Thymus (tissue), 11 donors: ENCODE data around the gene TMEM272. TPM values are rescaled to one million over a fixed set of nuclear protein-coding genes. Genes with fewer than 3 reads are reported as not detected.

Experiments used
- DNase-seq, 9 donors: peaks; one replicate each; pipeline ENCODE4 v3.0.0-alpha.2; 2013; ENCODE audit warnings: low spot score in 9 of 9, low read depth in 6 of 9, missing footprints in 1 of 9
- H3K27ac ChIP-seq, 2 donors: one replicate each; pipeline ENCODE4 v1.5.1; 2013; ENCODE audit warnings: control low read depth in 1 of 2, low read depth in 1 of 2, low read length in 1 of 2, mild to moderate bottlenecking in 1 of 2, moderate library complexity in 1 of 2
- H3K27me3 ChIP-seq, 2 donors: one replicate each; pipeline ENCODE4 v1.5.1; 2013; ENCODE audit warnings: low read length in 1 of 2; ENCODE audit not compliant: control insufficient read depth in 2 of 2, insufficient read depth in 1 of 2
- H3K36me3 ChIP-seq, 2 donors: one replicate each; pipeline ENCODE4 v1.5.1; 2013; ENCODE audit warnings: low read length in 1 of 2, mild to moderate bottlenecking in 1 of 2, moderate library complexity in 1 of 2; ENCODE audit not compliant: control insufficient read depth in 2 of 2, insufficient read depth in 2 of 2
- H3K4me1 ChIP-seq, 2 donors: one replicate each; pipeline ENCODE4 v1.5.1; 2013; ENCODE audit warnings: low read length in 2 of 2; ENCODE audit not compliant: control insufficient read depth in 2 of 2, insufficient read depth in 2 of 2
- H3K4me3 ChIP-seq, 2 donors: one replicate each; pipeline ENCODE4 v1.5.1; 2013; ENCODE audit warnings: low read length in 2 of 2, control low read depth in 1 of 2, mild to moderate bottlenecking in 1 of 2
- H3K9me3 ChIP-seq, 2 donors: one replicate each; pipeline ENCODE4 v1.5.1; 2013; ENCODE audit warnings: low read length in 1 of 2, mild to moderate bottlenecking in 1 of 2; ENCODE audit not compliant: control insufficient read depth in 2 of 2, insufficient read depth in 1 of 2
- WGBS: extraction: QIAGEN DNeasy Blood & Tissue Kit; methylation state at CpG from one replicate; pipeline ENCODE4 v1.1.7; 2013; 5-methylcytosine and 5-hydroxymethylcytosine counted together
- polyA plus RNA-seq: library from polyadenylated mRNA; stranded (reverse); fragments of 200-250 nt; gene quantifications from one replicate; pipeline ENCODE4 v1.2.3, GENCODE V29; 2013
- total RNA-seq: library from RNA; stranded (reverse); fragments of 120-200 nt; gene quantifications from one replicate; pipeline ENCODE4 v1.2.4, GENCODE V29; 2013
- donor health status: healthy.

Gene TMEM272
- total and polyA plus RNA-seq, 2 donors: 0.38 to 0.68 TPM

DNA sequence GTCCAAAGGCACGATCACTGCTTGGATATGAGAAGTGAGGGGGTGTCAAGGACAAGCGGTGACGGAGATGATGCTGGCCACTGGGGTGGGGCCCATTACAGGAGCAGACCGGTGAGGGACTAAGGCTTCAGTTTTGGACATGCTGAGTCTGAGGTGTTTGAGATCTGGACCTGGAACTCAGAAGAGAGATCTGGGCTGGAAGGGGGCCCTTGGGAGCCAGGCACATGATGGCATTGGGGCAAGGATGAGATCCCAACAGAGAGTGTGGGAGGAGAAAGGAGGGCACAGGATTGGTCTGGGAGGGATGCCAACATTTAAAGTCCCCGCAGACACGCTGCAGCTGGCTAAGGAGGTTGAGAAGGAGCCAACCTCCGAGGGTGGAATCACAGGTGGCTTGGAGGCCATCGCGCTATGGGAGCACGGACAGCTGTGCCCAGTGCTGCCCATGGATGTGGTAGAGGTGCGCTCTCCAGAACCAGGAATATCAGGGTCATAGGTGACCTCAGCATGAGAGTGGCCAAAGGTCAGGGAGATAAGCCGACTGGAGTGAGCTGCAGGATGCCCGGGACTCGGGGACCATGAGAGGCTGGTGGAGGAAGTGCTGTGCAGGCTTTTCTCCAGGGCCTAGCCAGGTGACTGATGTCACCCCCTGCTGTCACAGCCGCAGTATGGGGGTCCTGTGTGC lies 62.8 kb downstream of the TMEM272 start:
- Histone ChIP-seq H3K4me3 (no peak overlapping the region), H3K9me3 (no peaks in the 10 kb centered on the region), H3K36me3 (no peaks in the 10 kb centered on the region), H3K27me3 (no peaks in the 10 kb centered on the region), H3K27ac (no peak overlapping the region), H3K4me1 (no peaks in the 10 kb centered on the region)
- 97% methylated on average over 15 of the region's 15 CpGs for WGBS
- DNase-seq: no peak

DNA sequence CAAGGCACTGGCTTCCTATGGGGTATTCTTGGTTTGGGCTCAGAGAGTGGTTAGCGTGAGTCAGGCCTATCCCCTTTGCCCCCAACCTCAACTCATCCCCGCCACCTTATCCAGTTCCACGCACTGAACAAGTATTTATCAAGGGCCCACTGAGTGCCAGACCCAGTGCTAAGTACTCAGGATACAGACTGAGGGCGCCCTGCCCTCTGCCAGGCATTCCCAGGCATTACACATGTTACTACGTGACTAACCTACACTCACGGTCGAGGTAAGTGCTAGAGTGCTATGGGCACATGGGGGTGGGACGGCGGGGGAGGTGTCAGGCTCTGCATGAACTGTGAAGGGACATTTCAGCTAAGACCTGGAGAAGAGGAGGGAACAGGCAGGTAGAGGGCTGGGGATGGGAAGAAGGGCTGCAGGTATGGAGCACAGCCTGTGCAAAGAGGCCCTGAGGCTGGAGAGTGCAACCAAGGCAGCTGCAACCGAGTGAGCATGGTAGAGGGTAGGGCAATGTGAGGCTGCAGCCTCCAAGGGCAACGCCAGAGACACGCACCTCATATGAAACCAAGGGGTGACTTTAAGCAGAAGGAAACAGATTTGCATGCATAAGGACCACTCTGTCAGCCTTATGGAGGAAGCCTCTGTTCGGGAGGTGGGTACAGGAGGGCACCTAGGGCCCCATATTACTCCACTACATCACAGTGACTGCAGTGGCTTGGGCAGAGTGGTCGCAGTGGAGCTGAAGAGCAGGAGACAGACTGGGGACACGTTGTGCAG lies 63.5 kb downstream of the TMEM272 start:
- H3K4me3 ChIP-seq: no peak overlapping the region
- peak in 1 of 9 donors; percentile 29 for DNase-seq
- WGBS: 91% methylated on average over 15 of the region's 15 CpGs

GRCh38 chr13:51780099-51780498 lies 64.9 kb downstream of the TMEM272 start:
- Histone ChIP-seq H3K9me3 (no peaks in the 10 kb centered on the region), H3K27ac (no peak overlapping the region), H3K4me3 (no peak overlapping the region), H3K36me3 (no peaks in the 10 kb centered on the region), H3K27me3 (no peaks in the 10 kb centered on the region), H3K4me1 (no peaks in the 10 kb centered on the region)
- no peak for DNase-seq
- 94% methylated on average over 3 of the region's 3 CpGs for WGBS

More for the DNA sequence above, 63.5 kb downstream of the TMEM272 start:
- Histone ChIP-seq H3K27me3 (no peaks in the 10 kb centered on the region), H3K36me3 (no peaks in the 10 kb centered on the region), H3K9me3 (no peaks in the 10 kb centered on the region), H3K4me1 (no peaks in the 10 kb centered on the region), H3K27ac (no peak overlapping the region)

DNA sequence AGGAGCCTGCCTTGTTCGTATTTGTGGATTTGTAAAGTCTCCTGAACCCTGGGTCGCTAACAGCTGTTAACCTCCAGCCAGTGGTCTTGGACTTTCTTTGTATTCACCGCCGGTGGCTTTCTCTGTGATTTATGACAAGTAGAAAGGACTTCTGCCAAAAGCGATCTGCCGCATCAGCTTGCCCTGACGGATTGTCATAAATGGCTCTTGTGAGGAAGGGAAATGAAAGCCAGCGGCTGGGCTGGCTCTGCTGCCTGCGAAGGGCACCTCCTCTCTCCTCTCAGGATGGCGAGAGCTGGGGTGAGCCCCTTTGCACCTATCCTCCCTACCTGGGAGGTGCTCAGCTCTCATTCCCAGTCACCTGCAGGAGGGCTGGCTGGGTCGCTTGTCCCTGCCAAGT lies 66.6 kb downstream of the TMEM272 start:
- H3K27ac ChIP-seq: no peak overlapping the region
- H3K4me3 ChIP-seq: no peak overlapping the region
- no peak for DNase-seq
- no peaks in the 10 kb centered on the region for H3K4me1 ChIP-seq
- WGBS: 47% methylated on average over 11 of the region's 11 CpGs
- no peaks in the 10 kb centered on the region for H3K36me3 ChIP-seq
- no peaks in the 10 kb centered on the region for H3K27me3 ChIP-seq
- H3K9me3 ChIP-seq: no peaks in the 10 kb centered on the region

DNA sequence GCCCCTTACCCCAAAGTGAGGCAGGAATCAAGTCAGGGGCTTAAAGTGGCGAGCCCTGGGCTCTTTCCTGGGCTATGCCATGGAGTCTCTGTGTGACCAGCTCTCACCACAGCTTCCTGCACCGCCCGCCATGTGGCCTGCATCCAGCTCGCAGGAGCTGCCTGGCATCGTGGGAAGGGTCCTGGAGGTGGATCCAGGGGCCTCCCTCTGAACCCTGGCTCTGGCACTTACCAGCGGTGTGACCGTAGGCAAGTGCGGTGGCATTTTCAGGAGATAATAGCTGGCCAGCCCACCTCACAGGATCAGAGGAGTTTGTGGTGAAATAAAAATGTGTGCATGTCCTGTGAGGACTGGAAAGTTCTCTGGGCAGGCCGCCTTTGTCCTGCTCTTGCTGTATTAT lies 67.1 kb downstream of the TMEM272 start:
- Histone ChIP-seq H3K36me3 (no peaks in the 10 kb centered on the region), H3K4me3 (no peak overlapping the region), H3K9me3 (no peaks in the 10 kb centered on the region), H3K27ac (no peak overlapping the region), H3K4me1 (no peaks in the 10 kb centered on the region), H3K27me3 (no peaks in the 10 kb centered on the region)
- no peak for DNase-seq
- 69% methylated on average over 9 of the region's 9 CpGs for WGBS

- Histone ChIP-seq H3K4me3 (no peak overlapping the region), H3K9me3 (no peaks in the 10 kb centered on the region), H3K27me3 (no peaks in the 10 kb centered on the region), H3K4me1 (no peaks in the 10 kb centered on the region), H3K27ac (no peak overlapping the region), H3K36me3 (peaks cover 0 to 4% of the 10 kb centered on the region in 2 donors)
- 96% methylated on average over 7 of the region's 7 CpGs for WGBS
- no peak for DNase-seq
These were observed 68.8 kb downstream of the TMEM272 start for GRCh38 chr13:51776179-51776578.

GRCh38 chr13:51773515-51773914 lies 71.5 kb downstream of the TMEM272 start:
- Histone ChIP-seq H3K27me3 (no peaks in the 10 kb centered on the region), H3K4me3 (no peak overlapping the region), H3K4me1 (no peaks in the 10 kb centered on the region), H3K27ac (no peak overlapping the region), H3K9me3 (no peaks in the 10 kb centered on the region), H3K36me3 (peaks cover 0 to 10% of the 10 kb centered on the region in 2 donors)
- DNase-seq: no peak
- WGBS: 93% methylated on average over 11 of the region's 11 CpGs

DNA sequence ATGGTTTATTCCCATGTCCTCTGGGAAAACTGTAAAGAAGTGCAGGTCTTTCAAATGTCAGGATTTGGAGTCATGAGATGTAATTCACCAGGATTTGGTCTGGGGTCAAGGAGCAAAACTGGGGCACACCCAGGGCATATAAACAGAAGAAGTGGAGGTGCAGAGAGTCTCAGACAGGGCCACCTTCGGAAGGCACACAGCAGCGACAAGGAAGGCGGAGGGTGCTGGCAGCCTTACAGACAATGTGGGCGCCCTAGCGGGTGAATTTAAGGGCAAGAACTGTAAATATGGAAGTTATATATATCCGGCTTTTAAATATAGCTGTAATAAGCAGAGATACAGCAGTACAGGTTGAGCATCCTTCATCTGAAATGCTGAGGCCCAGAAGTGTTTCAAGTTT lies 72.2 kb downstream of the TMEM272 start:
- peaks cover 0 to 15% of the 10 kb centered on the region in 2 donors for H3K36me3 ChIP-seq
- no peak overlapping the region for H3K27ac ChIP-seq
- WGBS: 98% methylated on average over 6 of the region's 6 CpGs
- DNase-seq: no peak
- H3K9me3 ChIP-seq: no peaks in the 10 kb centered on the region
- no peaks in the 10 kb centered on the region for H3K4me1 ChIP-seq
- H3K4me3 ChIP-seq: no peak overlapping the region
- no peaks in the 10 kb centered on the region for H3K27me3 ChIP-seq

DNA sequence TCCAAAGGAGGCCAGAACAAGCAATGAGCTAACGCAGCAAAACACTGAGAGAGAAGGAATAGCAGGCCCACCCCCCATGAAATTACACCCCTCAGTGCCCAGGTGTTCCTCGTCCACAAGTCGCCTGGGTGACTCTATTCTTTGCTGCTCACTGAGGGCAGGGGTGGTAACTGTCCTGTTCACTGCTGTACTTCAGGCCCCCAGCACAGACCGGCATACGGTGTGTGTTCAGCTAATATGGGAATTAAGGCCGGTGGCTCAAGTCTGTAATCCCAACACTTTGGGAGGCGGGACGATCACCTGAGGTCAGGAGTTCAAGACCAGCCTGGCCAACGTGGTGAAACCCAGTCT lies 72.9 kb downstream of the TMEM272 start:
- no peak overlapping the region for H3K27ac ChIP-seq
- H3K9me3 ChIP-seq: no peaks in the 10 kb centered on the region
- no peaks in the 10 kb centered on the region for H3K4me1 ChIP-seq
- H3K4me3 ChIP-seq: no peak overlapping the region
- no peaks in the 10 kb centered on the region for H3K27me3 ChIP-seq
- DNase-seq: no peak
- 96% methylated on average over 9 of the region's 9 CpGs for WGBS
- H3K36me3 ChIP-seq: peaks cover 2 to 17% of the 10 kb centered on the region in 2 donors
